Spleen (tissue), 7 donors: ENCODE results near the gene DGKG.

ENCODE experiments used
- CTCF ChIP-seq, 11 experiments: fragments of 200-600 bp in 7 of 11; fragments of 450-650 bp in 4 of 11; sonication (generic) in 4 of 11; IDR thresholded peaks in 8 of 11; conservative IDR thresholded peaks in 3 of 11; 1 replicate in 7 of 11; 2 replicates in 4 of 11; pipeline versions ENCODE4 v1.4.0 to v1.8.0; 2016 to 2021; ENCODE audit warnings: antibody characterized with exemption in 11 of 11, inconsistent platforms in 4 of 11, mild to moderate bottlenecking in 1 of 11
- POLR2A ChIP-seq, 3 donors: fragments of 450-650 bp; IDR thresholded peaks; one replicate each; pipeline ENCODE4 v1.5.1; 2017; ENCODE audit warnings: antibody characterized with exemption in 3 of 3, mild to moderate bottlenecking in 1 of 3
- POLR2AphosphoS5 ChIP-seq, 3 donors: sonication (generic); formaldehyde crosslinking; IDR thresholded peaks; one replicate each; pipeline ENCODE4 v1.5.1; 2017; ENCODE audit warnings: antibody characterized with exemption in 3 of 3
- donor health status: DM: no; HTN: no; CAD: no; lungs with moderate emphysema.
- donor health status: DM: no; HTN: no; CAD: no.
- donor health status: DM: no; HTN: no; CAD: no.

- TF ChIP-seq POLR2A (IDR thresholded peaks at IDR 0.05) = no peak
- TF ChIP-seq POLR2AphosphoS5 (IDR thresholded peaks at IDR 0.05) = no peak
- no peak for TF ChIP-seq CTCF (IDR thresholded peaks at IDR 0.05 in 8 of 11, conservative IDR thresholded peaks at IDR 0.05 in 3 of 11)
Observed at GRCh38 chr3:186356152-186356551, 5.9 kb downstream of the DGKG start.
